ENCODE measurements around the gene CEACAM5.
"Not testable (repeated sequence)": the region's sequence is repeated elsewhere in the genome, so short reads cannot be mapped to it uniquely, and the experiment has no call there.

CEACAM5 gene

GRCh38 chr19:41739361-41739760, 30.9 kb downstream of the CEACAM5 start:
- in situ Hi-C loops (cut with MboI; ENCODE audit: low sequenced_read_pairs) = no loop called here

- in situ Hi-C loops (cut with MboI; ENCODE audit: low sequenced_read_pairs) = no loop called here
Measured at GRCh38 chr19:41740415-41741243, 32.2 kb downstream of the CEACAM5 start.

- in situ Hi-C loops (cut with MboI; ENCODE audit: low sequenced_read_pairs) = no loop called here
Measured at GRCh38 chr19:41741244-41741554, 32.8 kb downstream of the CEACAM5 start.

- in situ Hi-C loops (cut with MboI; ENCODE audit: low sequenced_read_pairs) = no loop called here
Measured at GRCh38 chr19:41744850-41745249, 36.4 kb downstream of the CEACAM5 start.

- in situ Hi-C loops (cut with MboI; ENCODE audit: low sequenced_read_pairs) = no loop called here
Measured at GRCh38 chr19:41745756-41746155, 37.3 kb downstream of the CEACAM5 start.

GRCh38 chr19:41746593-41747227, 38.3 kb downstream of the CEACAM5 start:
- in situ Hi-C loops (cut with MboI; ENCODE audit: low sequenced_read_pairs) = no loop called here

GRCh38 chr19:41748012-41748411, 39.6 kb downstream of the CEACAM5 start:
- in situ Hi-C loops (cut with MboI; ENCODE audit: low sequenced_read_pairs) = no loop called here

GRCh38 chr19:41750248-41751134, 42.1 kb downstream of the CEACAM5 start:
- in situ Hi-C loops (cut with MboI; ENCODE audit: low sequenced_read_pairs) = not testable (repeated sequence)

GRCh38 chr19:41753159-41753558, 44.7 kb downstream of the CEACAM5 start:
- in situ Hi-C loops (cut with MboI; ENCODE audit: low sequenced_read_pairs) = no loop called here

GRCh38 chr19:41753936-41754529, 45.6 kb downstream of the CEACAM5 start:
- in situ Hi-C loops (cut with MboI; ENCODE audit: low sequenced_read_pairs) = no loop called here

GRCh38 chr19:41755328-41755913, 47.0 kb downstream of the CEACAM5 start, which contains the start of gene CEACAM6:
Gene CEACAM6, plus strand, starts transcription at chr19:41755530. Its CDS starts 109 bp downstream, at chr19:41755639.
- in situ Hi-C loops (cut with MboI; ENCODE audit: low sequenced_read_pairs) = no loop called here

- in situ Hi-C loops (cut with MboI; ENCODE audit: low sequenced_read_pairs) = no loop called here
Measured at GRCh38 chr19:41758846-41759245, 50.4 kb downstream of the CEACAM5 start.

GRCh38 chr19:41767115-41767514, 58.7 kb downstream of the CEACAM5 start:
- in situ Hi-C loops (cut with MboI; ENCODE audit: low sequenced_read_pairs) = no loop called here

GRCh38 chr19:41768105-41768504, 59.7 kb downstream of the CEACAM5 start:
- in situ Hi-C loops (cut with MboI; ENCODE audit: low sequenced_read_pairs) = not testable (repeated sequence)

GRCh38 chr19:41769608-41770007, 61.2 kb downstream of the CEACAM5 start:
- in situ Hi-C loops (cut with MboI; ENCODE audit: low sequenced_read_pairs) = no loop called here

- in situ Hi-C loops (cut with MboI; ENCODE audit: low sequenced_read_pairs) = no loop called here
Measured at GRCh38 chr19:41771410-41771809, 63.0 kb downstream of the CEACAM5 start.

- in situ Hi-C loops (cut with MboI; ENCODE audit: low sequenced_read_pairs) = no loop called here
Measured at GRCh38 chr19:41774515-41774980, 66.1 kb downstream of the CEACAM5 start.

GRCh38 chr19:41776700-41777099, 68.3 kb downstream of the CEACAM5 start:
- in situ Hi-C loops (cut with MboI; ENCODE audit: low sequenced_read_pairs) = no loop called here
